ENCODE measurements around the gene SLIT3. TPM values are rescaled to one million over a fixed set of nuclear protein-coding genes. Genes with fewer than 3 reads are reported as not detected.

SLIT3 gene
- total RNA-seq, 4 donors from 2014 or later = 0.72 to 37.4 (median 5.3) TPM

DNA sequence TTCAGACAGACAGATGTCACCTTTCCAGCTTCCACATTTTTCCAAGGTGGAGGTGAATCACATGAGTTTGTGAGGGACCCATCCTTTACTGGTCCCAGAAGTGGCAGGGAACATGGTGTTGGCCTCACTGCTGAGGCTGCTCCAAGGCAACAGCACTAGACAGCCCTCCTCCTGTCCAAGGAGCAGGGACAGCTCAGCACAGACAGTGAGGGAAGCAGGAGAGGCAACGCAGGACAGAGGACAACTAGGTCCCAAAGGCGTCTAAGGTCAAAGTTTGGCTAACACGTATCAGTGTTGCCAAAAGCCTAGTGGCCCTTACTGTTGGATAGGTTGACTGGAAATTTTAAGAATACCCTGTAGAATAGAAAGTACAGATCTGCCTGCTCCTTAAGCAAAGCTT, 470.1 kb downstream of the SLIT3 start:
- no peak for DNase-seq
- no peak for TF ChIP-seq POLR2A (IDR thresholded peaks at IDR 0.05)
- TF ChIP-seq, protein P1, sequence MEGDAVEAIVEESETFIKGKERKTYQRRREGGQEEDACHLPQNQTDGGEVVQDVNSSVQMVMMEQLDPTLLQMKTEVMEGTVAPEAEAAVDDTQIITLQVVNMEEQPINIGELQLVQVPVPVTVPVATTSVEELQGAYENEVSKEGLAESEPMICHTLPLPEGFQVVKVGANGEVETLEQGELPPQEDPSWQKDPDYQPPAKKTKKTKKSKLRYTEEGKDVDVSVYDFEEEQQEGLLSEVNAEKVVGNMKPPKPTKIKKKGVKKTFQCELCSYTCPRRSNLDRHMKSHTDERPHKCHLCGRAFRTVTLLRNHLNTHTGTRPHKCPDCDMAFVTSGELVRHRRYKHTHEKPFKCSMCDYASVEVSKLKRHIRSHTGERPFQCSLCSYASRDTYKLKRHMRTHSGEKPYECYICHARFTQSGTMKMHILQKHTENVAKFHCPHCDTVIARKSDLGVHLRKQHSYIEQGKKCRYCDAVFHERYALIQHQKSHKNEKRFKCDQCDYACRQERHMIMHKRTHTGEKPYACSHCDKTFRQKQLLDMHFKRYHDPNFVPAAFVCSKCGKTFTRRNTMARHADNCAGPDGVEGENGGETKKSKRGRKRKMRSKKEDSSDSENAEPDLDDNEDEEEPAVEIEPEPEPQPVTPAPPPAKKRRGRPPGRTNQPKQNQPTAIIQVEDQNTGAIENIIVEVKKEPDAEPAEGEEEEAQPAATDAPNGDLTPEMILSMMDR (IDR thresholded peaks at IDR 0.05) = no peak
- Histone ChIP-seq H3K27me3 (no peaks in the 10 kb centered on the region), H3K27ac (no peak overlapping the region), H3K4me1 (no peaks in the 10 kb centered on the region), H3K4me3 (no peak overlapping the region), H3K36me3 (no peaks in the 10 kb centered on the region), H3K9me3 (no peaks in the 10 kb centered on the region)
- intact Hi-C loops (cut with DNase I) = no loop called here
- 93% methylated on average over 3 of the region's 3 CpGs; no CpG with 5 or more reads in 1 of the 2 donors for WGBS, 2 donors

DNA sequence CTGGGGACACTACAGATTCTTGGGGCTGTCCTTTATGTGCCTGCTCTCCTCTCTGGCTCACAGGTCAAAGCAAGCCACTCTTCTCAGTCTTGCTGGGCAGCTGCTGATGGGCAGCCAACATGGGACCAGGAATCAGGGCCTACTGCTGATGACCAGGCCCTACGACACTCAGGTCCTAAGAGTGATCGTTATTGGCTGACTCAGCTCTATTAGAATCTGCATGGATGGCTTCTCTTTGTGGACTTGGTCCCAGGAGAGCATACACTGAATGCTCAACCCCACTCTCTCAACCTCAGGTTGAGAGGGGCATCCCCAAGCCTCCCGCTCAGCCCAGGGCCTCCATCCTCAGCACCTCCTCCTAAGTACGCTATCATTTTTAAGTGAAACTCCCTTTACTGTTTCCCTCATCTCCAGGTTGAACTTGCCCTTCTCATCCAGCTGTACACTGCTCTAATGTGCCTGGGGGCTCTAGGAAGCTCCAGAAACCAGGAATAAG, 471.0 kb downstream of the SLIT3 start:
- Histone ChIP-seq H3K9me3 (no peaks in the 10 kb centered on the region), H3K27ac (no peak overlapping the region), H3K27me3 (no peaks in the 10 kb centered on the region), H3K36me3 (no peaks in the 10 kb centered on the region), H3K4me3 (no peak overlapping the region), H3K4me1 (no peaks in the 10 kb centered on the region)
- 90 to 92% methylated on average over 2 to 4 of the region's 4 CpGs for WGBS, 2 donors
- no peak for DNase-seq
- intact Hi-C loops (cut with DNase I) = no loop called here
- TF ChIP-seq, protein P1 (IDR thresholded peaks at IDR 0.05) = no peak
- TF ChIP-seq POLR2A (IDR thresholded peaks at IDR 0.05) = no peak

DNA sequence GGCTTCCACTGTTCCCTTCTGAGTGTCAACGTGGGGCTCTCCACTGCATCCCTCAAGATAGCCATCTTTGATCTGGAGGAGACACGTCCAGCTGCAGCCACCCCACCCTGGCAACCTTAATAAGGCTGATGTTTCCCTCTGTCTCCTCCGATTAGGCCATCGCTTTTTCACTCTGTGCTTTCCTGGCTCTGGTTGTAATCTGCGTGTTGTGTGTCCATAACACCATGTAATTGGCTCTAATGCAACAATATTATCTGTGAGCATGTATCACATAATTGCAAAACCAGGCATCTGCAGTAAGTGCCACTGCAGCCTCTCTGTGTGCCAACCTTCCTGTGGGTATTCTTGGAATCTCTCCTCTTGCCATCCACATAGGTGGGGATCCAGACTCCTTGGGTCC, 471.9 kb downstream of the SLIT3 start:
- H3K4me1 ChIP-seq = no peaks in the 10 kb centered on the region
- WGBS, 2 donors = 88 to 94% methylated on average over 5 of the region's 5 CpGs
- intact Hi-C loops (cut with DNase I) = no loop called here
- no peak for DNase-seq
- no peaks in the 10 kb centered on the region for H3K9me3 ChIP-seq
- TF ChIP-seq, protein P1 (IDR thresholded peaks at IDR 0.05) = no peak
- no peak overlapping the region for H3K27ac ChIP-seq
- no peaks in the 10 kb centered on the region for H3K36me3 ChIP-seq
- no peaks in the 10 kb centered on the region for H3K27me3 ChIP-seq
- H3K4me3 ChIP-seq = no peak overlapping the region

DNA sequence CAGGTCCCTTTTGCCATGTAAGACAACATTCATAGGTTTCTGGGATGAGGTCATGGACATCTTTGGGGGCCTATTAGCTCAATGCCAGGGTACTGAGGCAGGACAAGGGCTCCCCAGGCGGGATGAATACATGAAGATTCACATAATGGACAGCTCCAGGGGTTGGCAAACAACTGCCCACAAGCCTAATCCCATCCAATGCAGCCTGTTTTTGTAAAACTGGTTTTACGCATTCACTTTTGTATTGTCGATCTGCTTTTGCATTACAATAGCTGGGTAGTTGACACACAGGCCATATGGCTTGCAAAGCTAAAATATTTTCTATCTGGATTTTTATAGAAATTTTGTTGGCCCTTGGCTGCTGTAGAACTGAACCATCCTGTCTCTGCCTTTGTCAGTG, 473.3 kb downstream of the SLIT3 start:
- Histone ChIP-seq H3K9me3 (no peaks in the 10 kb centered on the region), H3K4me1 (peaks cover 0 to 5% (median 0%) of the 10 kb centered on the region in 3 donors), H3K36me3 (no peaks in the 10 kb centered on the region), H3K27ac (no peak overlapping the region), H3K4me3 (no peak overlapping the region), H3K27me3 (no peaks in the 10 kb centered on the region)
- DNase-seq = no peak
- intact Hi-C loops (cut with DNase I) = no loop called here
- TF ChIP-seq, protein P1 (IDR thresholded peaks at IDR 0.05) = no peak
- no peak for TF ChIP-seq POLR2A (IDR thresholded peaks at IDR 0.05)
- 59 to 73% methylated on average over 3 of the region's 3 CpGs for WGBS, 2 donors

DNA sequence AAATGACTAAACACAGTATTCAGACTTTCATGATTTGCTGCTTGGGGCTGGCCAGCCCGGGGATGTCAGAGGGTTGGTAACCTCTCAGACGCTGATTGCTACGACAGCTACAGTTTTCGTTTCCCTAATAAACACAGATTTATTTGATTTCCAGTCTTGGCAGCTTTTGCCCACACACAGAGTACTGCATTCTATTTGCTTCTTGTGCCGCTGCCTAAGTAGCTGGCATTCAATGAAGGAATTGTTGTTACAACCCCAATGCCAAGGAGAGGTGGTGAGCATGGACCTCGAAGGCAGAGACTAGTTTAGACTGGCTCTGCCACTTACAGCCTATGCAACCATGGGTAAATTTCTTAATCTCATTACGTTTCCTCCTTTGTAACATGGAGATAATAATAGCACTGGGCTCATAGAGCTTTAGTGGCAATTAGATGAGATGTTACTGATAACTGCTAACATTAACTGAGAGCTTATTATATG, 474.7 kb downstream of the SLIT3 start:
- TF ChIP-seq, protein P1 (IDR thresholded peaks at IDR 0.05) = no peak
- TF ChIP-seq POLR2A (IDR thresholded peaks at IDR 0.05) = no peak
- DNase-seq = no peak
- Histone ChIP-seq H3K27me3 (peaks cover 0 to 8% (median 0%) of the 10 kb centered on the region in 4 donors), H3K9me3 (no peaks in the 10 kb centered on the region), H3K4me3 (no peak overlapping the region), H3K36me3 (no peaks in the 10 kb centered on the region), H3K4me1 (peaks cover 0 to 8% (median 0%) of the 10 kb centered on the region in 3 donors), H3K27ac (no peak overlapping the region)
- WGBS, 2 donors = 35 to 70% methylated on average over 7 of the region's 7 CpGs
- intact Hi-C loops (cut with DNase I) = no loop called here
